Activated naive CD4-positive, alpha-beta T cell treated with anti-CD3 and anti-CD28 coated beads for 36 hours (primary cell): ENCODE measurements around the gene H2AZ2. TPM values are rescaled to one million over a fixed set of nuclear protein-coding genes. Genes with fewer than 3 reads are reported as not detected.
A peak's percentile ranks its signal among the peaks of the same experiment; 100 is the strongest.
"Not testable (repeated sequence)": the region's sequence is repeated elsewhere in the genome, so short reads cannot be mapped to it uniquely, and the experiment has no call there.

Source experiments
- CTCF ChIA-PET: fragments of 350-600 bp; sonication (Branson Sonifier 250); formaldehyde crosslinking; loops from one replicate; lab custom pipeline; 2021; ENCODE audit warnings: antibody characterized with exemption; lab: Charles Lee
- DNase-seq: peaks from one replicate; pipeline ENCODE4 v3.0.0-alpha.2; 2020
- H3K27ac Mint-ChIP-seq: one replicate; pipeline ENCODE4 v1.8.0; 2021; ENCODE audit warnings: mild to moderate bottlenecking, mixed read lengths
- H3K27me3 Mint-ChIP-seq: one replicate; pipeline ENCODE4 v1.8.0; 2021; ENCODE audit warnings: low read depth, mixed read lengths
- H3K36me3 Mint-ChIP-seq: one replicate; pipeline ENCODE4 v1.8.0; 2021; ENCODE audit warnings: low read depth, mixed read lengths
- H3K4me1 Mint-ChIP-seq: one replicate; pipeline ENCODE4 v1.8.0; 2021; ENCODE audit warnings: low read depth, mixed read lengths
- H3K4me3 Mint-ChIP-seq: one replicate; pipeline ENCODE4 v1.8.0; 2021; ENCODE audit warnings: mild to moderate bottlenecking, moderate library complexity, mixed read lengths
- H3K9me3 Mint-ChIP-seq: one replicate; pipeline ENCODE4 v1.8.0; 2021; ENCODE audit warnings: mixed read lengths
- intact Hi-C: fragments of 100-400 bp; cut with micrococcal nuclease; formaldehyde crosslinking; loops from one replicate; pipeline ENCODE4 v1.15.1; 2023
- total RNA-seq, 2 experiments: library from RNA; stranded (reverse); gene quantifications; one replicate each; pipeline ENCODE4 v1.2.3, GENCODE V29; 2021

The H2AZ2 gene
- total RNA-seq, 2 experiments from 2014 or later, result 344 to 361 TPM

DNA sequence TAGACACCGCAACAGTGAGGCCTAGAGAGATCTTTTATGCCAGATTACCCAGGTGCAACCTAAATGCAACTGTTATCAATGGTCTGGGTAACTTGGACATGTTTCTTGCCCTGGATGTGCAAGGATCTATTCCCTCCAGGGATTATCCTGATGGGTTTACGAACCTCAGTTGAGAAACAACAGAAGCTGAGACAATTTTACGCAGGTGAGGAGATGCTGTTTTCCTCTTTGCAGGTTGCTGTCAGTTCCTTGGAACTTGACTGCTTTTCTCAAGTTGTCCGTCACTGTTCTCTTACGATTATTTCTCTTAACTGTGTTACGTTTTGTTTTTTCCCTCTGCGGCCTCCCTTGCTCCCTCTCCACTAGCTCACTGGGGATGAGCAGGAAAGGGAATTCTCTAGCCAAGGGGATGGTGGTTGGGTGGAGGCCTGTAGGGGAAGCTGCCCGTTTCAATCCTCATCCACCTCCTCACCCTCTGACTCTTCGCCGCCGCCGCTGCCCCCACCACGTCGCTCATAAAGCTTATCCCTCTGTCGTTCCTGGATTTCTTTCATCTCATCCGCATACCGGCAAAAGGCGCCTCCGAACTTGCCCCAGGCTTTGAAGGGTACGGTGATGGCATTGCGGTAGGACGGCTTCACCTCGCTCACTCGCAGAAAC is 36.2 kb upstream of the H2AZ2 start:
- CTCF ChIA-PET, result interaction anchor here (0.8 to 4.5 kb wide), 5 partner anchors 11 to 90 kb away, joined by 3 to 49 read pairs (median 4); no protein-coding TSS in a partner anchor
- intact Hi-C loops, result loop anchor here (10.0 kb wide), 1 partner anchor 1969 kb away; the partner anchor contains the start of gene C7orf25
- Mint-ChIP-seq H3K4me3 (peak overlapping the region; percentile 96), H3K9me3 (peaks cover 23% of the 10 kb centered on the region), H3K27ac (peak overlapping the region; percentile 82), H3K27me3 (no peaks in the 10 kb centered on the region), H3K36me3 (peaks cover 47% of the 10 kb centered on the region), H3K4me1 (peaks cover 54% of the 10 kb centered on the region)
- no peak for DNase-seq

DNA sequence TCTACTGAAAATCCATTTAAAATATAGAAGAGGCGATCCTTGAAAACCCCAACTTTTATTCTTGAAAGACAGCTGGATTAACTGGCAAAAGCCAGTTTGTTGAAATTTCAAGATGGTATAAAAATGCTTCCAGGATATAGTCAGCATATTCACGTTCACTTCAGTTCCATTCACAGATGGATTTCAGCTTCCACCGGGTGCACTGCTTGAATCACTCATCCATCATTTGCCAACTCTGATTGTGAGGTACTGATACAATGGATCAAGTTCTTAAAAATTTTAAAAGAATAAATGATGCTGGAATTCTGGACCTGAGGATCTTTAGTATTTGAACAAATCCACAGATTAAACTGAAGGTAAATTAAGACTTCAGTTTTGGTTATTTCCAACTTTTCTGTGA is 35.0 kb upstream of the H2AZ2 start:
- H3K36me3 Mint-ChIP-seq, result peaks cover 47% of the 10 kb centered on the region
- peaks cover 53% of the 10 kb centered on the region for H3K4me1 Mint-ChIP-seq
- CTCF ChIA-PET, result interaction anchor here (0.8 to 4.5 kb wide), 4 partner anchors 10 to 253 kb away, joined by 3 to 49 read pairs (median 4); no protein-coding TSS in a partner anchor
- no peak overlapping the region for H3K27ac Mint-ChIP-seq
- intact Hi-C loops, result loop anchor here (10.0 kb wide), 1 partner anchor 1968 kb away; the partner anchor contains the start of gene C7orf25
- no peaks in the 10 kb centered on the region for H3K27me3 Mint-ChIP-seq
- H3K9me3 Mint-ChIP-seq, result peaks cover 23% of the 10 kb centered on the region
- H3K4me3 Mint-ChIP-seq, result no peak overlapping the region
- no peak for DNase-seq

DNA sequence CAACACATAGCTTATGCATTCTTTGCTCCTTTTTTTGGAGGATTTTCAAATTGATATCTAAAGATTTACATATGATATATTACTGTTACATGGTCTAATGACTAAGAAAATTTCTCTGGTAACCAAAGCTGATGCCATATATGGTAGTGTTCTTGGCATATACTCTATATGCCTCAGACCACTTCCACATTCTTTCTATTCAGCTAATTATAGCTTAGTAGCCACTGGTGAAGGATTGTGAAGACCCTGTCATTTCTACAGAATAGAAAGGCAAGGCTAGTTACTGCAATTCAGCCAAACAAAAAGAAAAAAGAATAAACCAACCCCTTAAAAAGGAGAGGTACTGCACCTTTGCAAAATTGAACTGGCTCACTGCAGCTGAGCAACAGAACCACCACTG is 33.7 kb upstream of the H2AZ2 start:
- CTCF ChIA-PET, result interaction anchor here (0.7 to 4.5 kb wide), 6 partner anchors 9 to 254 kb away, joined by 3 to 49 read pairs (median 3); no protein-coding TSS in a partner anchor
- H3K36me3 Mint-ChIP-seq, result peaks cover 47% of the 10 kb centered on the region
- intact Hi-C loops, result loop anchor here (10.0 kb wide), 1 partner anchor 1967 kb away; the partner anchor contains the start of gene C7orf25
- no peak overlapping the region for H3K4me3 Mint-ChIP-seq
- H3K27ac Mint-ChIP-seq, result no peak overlapping the region
- H3K4me1 Mint-ChIP-seq, result peaks cover 51% of the 10 kb centered on the region
- peaks cover 25% of the 10 kb centered on the region for H3K9me3 Mint-ChIP-seq
- no peak for DNase-seq
- no peaks in the 10 kb centered on the region for H3K27me3 Mint-ChIP-seq

DNA sequence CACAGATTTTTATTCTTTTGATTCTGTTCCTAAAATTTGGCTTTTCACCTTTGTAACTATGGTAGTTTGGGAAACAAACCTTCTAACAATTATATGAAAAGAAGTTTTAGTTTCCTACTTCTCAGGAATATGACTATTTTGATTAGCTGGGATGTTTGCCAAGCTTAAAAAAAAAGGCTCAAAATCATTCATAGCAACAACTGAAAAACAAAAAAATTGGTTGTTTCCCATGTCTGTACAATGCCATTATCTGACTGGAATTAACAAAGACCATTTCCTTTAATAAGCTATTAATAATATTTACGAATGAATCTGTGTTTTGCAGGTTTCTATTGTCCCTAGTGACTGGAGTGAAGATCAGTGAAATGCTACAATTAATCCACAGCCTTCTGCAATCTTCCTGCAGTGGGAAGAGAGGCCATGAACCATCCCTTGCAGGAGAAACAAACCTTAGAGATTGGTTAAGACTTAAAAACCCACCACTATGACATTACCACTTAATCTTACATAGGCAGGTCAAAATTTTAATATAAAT is 33.2 kb upstream of the H2AZ2 start:
- CTCF ChIA-PET, result interaction anchor here (0.8 to 4.5 kb wide), 5 partner anchors 19 to 254 kb away, joined by 3 to 49 read pairs (median 3); no protein-coding TSS in a partner anchor
- Mint-ChIP-seq H3K4me1 (peaks cover 50% of the 10 kb centered on the region), H3K27ac (no peak overlapping the region), H3K27me3 (no peaks in the 10 kb centered on the region), H3K9me3 (peaks cover 28% of the 10 kb centered on the region), H3K4me3 (peak overlapping the region; percentile 57), H3K36me3 (peaks cover 47% of the 10 kb centered on the region)
- no peak for DNase-seq
- intact Hi-C loops, result loop anchor here (10.0 kb wide), 1 partner anchor 1966 kb away; the partner anchor contains the start of gene C7orf25

DNA sequence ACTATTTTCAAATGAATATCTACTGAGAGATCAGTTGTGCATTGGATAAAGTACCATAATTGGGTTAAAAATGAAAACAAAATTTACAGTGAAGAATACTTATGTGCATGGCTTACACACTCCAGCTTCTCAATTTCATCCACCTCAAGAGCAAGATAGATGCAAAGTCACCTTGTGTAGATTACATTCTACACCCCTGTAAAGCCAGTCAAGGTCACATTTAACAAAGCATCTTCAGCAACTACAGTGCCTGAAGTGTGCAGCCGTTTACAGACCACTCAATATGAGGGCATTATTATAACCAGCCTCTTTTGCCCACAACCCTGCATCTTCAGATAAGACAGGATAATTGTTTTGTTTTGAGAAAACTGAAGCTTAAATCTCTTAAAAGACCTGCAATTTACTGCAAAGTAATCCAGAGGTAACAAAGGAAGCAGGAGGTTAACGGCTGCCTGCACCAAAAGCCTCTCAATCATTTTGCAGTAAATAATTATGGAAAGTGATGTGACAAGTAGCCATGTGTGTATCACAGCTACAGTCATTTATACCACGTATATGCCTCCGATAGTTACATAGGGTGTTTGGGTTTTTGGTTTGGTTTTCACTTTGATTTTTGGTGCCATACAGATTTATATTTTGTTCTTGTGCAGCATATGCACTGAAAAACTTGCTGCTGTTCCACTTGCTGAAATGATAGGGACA is 32.6 kb upstream of the H2AZ2 start:
- CTCF ChIA-PET, result interaction anchor here (1.3 to 4.5 kb wide), 3 partner anchors 20 to 43 kb away, joined by 3 to 49 read pairs (median 6); no protein-coding TSS in a partner anchor
- Mint-ChIP-seq H3K27me3 (no peaks in the 10 kb centered on the region), H3K9me3 (peaks cover 31% of the 10 kb centered on the region), H3K36me3 (peaks cover 43% of the 10 kb centered on the region), H3K27ac (peak overlapping the region; percentile 67), H3K4me1 (peaks cover 46% of the 10 kb centered on the region), H3K4me3 (peak overlapping the region; percentile 57)
- intact Hi-C loops, result loop anchor here (10.0 kb wide), 1 partner anchor 1966 kb away; the partner anchor contains the start of gene C7orf25
- no peak for DNase-seq

DNA sequence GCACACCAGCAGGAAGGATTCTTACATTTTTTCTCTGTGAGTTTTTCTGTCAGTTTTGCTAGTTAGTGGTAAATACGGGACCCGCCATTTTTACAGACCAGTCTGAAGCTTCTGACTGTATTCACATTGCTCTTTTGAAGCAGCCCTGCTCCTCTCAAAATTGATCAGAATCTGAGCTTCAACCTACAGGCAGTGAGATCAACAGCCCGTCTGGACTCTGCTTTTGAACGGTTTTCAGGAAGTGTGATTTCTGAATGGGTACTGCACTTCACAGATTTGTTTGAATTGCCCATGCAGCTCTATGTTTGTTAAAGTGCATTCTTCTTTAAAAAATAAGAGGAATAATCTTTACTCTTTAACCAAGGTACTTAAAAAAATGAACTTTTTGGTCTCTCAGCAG is 28.5 kb upstream of the H2AZ2 start:
- intact Hi-C loops, result no loop called here
- CTCF ChIA-PET, result interaction anchor here (0.7 to 0.8 kb wide), 2 partner anchors 19 to 51 kb away, joined by 3 to 4 read pairs; no protein-coding TSS in a partner anchor
- H3K9me3 Mint-ChIP-seq, result peaks cover 20% of the 10 kb centered on the region
- no peak overlapping the region for H3K4me3 Mint-ChIP-seq
- peaks cover 14% of the 10 kb centered on the region for H3K36me3 Mint-ChIP-seq
- H3K27me3 Mint-ChIP-seq, result no peaks in the 10 kb centered on the region
- peaks cover 19% of the 10 kb centered on the region for H3K4me1 Mint-ChIP-seq
- no peak overlapping the region for H3K27ac Mint-ChIP-seq
- DNase-seq, result no peak

DNA sequence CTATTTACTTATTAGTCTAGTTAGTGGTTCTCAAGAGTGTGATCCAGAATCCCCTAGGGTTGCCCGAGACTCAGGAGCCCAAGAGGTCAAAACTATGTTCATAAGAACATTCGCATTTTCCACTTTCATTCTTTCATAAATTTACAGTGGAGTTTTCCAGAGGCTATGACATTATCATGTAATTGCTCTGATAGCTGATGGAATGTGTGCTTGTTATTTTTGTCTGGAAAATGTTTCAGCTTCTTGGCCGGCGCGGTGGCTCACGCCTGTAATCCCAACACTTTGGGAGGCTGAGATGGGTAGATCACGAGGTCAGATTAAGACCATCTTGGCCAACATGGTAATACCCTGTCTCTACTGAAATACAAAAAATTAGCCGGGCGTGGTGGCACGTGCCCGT is 27.4 kb upstream of the H2AZ2 start:
- no peaks in the 10 kb centered on the region for H3K27me3 Mint-ChIP-seq
- H3K4me1 Mint-ChIP-seq, result peaks cover 8% of the 10 kb centered on the region
- no peak overlapping the region for H3K4me3 Mint-ChIP-seq
- H3K27ac Mint-ChIP-seq, result no peak overlapping the region
- CTCF ChIA-PET, result interaction anchor here (0.7 to 1.0 kb wide), 2 partner anchors 13 to 18 kb away, joined by 3 read pairs; no protein-coding TSS in a partner anchor
- no peak for DNase-seq
- H3K9me3 Mint-ChIP-seq, result peaks cover 21% of the 10 kb centered on the region
- intact Hi-C loops, result no loop called here
- H3K36me3 Mint-ChIP-seq, result peaks cover 8% of the 10 kb centered on the region

DNA sequence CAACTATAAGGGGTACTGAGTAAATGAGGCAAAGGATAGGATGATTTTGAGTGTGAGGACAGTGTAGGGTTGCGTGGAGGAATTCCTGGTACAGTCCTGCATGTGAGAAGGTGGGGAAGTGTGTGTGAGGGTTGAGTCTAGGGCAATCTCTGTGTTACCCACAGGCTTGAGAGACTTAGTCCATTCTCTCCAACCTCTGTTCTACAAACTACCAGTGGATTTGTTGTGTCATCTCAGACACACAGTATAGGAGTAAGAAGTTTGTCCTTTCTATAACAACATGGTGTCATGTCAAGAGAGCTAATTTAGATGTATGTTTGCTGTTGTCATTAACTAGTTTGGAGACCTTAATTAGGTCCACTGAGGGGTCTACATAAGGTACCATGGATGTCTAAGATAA is 24.9 kb upstream of the H2AZ2 start:
- intact Hi-C loops, result no loop called here
- CTCF ChIA-PET, result interaction anchor here (0.6 to 1.1 kb wide), 3 partner anchors 9 to 15 kb away, joined by 3 to 5 read pairs (median 3); no protein-coding TSS in a partner anchor

DNA sequence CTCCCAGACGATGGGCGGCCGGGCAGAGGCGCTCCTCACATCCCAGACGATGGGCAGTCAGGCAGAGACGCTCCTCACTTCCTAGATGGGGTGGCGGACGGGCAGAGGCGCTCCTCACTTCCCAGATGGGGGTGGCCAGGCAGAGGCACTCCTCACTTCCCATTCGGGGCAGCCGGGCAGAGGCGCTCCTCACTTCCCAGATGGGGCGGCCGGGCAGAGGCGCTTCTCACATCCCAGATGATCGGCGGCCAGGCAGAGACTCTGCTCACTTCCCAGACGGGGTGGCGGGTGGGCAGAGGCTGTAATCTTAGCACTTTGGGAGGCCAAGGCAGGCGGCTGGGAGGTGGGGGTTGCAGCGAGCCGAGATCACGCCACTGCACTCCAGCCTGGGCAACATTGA is 24.0 kb upstream of the H2AZ2 start:
- H3K27me3 Mint-ChIP-seq, H3K36me3 Mint-ChIP-seq, H3K4me3 Mint-ChIP-seq, DNase-seq, intact Hi-C loops, H3K27ac Mint-ChIP-seq, H3K4me1 Mint-ChIP-seq: not testable (repeated sequence)
- CTCF ChIA-PET, result interaction anchor here (0.6 kb wide), 1 partner anchor 10 kb away, joined by 3 read pairs; no protein-coding TSS in a partner anchor
- peaks cover 16% of the 10 kb centered on the region for H3K9me3 Mint-ChIP-seq

More for the DNA sequence above, 24.9 kb upstream of the H2AZ2 start:
- Mint-ChIP-seq H3K4me3 (no peak overlapping the region), H3K4me1 (no peaks in the 10 kb centered on the region), H3K27me3 (no peaks in the 10 kb centered on the region), H3K36me3 (no peaks in the 10 kb centered on the region), H3K27ac (no peak overlapping the region), H3K9me3 (peaks cover 16% of the 10 kb centered on the region)
- DNase-seq, result no peak

DNA sequence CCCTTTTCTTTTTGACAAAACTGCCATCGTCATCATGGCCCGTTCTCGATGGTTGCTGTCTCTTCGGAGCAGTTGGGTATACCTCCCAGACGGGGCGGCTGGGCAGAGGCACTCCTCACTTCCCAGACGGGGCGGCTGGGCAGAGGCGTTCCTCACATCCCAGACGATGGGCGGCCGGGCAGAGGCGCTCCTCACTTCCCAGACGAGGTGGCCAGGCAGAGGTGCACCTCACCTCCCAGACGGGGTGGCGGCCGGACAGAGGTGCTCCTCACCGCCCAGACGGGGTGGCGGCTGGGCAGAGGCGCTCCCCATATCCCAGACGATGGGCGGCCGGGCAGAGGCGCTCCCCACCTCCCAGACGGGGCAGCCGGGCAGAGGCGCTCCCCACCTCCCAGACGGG is 22.9 kb upstream of the H2AZ2 start:
- H3K27me3 Mint-ChIP-seq, H3K36me3 Mint-ChIP-seq, H3K4me3 Mint-ChIP-seq, DNase-seq, H3K27ac Mint-ChIP-seq, H3K4me1 Mint-ChIP-seq, CTCF ChIA-PET, H3K9me3 Mint-ChIP-seq, intact Hi-C loops: not testable (repeated sequence)

DNA sequence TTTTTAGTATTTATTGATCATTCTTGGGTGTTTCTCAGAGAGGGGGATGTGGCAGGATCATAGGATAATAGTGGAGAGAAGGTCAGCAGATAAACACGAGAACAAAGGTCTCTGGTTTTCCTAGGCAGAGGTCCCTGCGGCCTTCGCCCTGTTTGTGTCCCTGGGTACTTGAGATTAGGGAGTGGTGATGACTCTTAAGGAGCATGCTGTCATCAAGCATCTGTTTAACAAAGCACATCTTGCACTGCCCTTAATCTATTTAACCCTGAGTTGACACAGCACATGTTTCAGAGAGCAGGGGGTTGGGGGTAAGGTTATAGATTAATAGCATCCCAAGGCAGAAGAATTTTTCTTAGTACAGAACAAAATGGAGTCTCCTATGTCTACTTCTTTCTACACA is 22.4 kb upstream of the H2AZ2 start:
- CTCF ChIA-PET, H3K36me3 Mint-ChIP-seq, intact Hi-C loops, DNase-seq, H3K27me3 Mint-ChIP-seq, H3K4me1 Mint-ChIP-seq, H3K9me3 Mint-ChIP-seq, H3K4me3 Mint-ChIP-seq, H3K27ac Mint-ChIP-seq: not testable (repeated sequence)
